Measurements from ENCODE around the gene OLFML3.

DNA sequence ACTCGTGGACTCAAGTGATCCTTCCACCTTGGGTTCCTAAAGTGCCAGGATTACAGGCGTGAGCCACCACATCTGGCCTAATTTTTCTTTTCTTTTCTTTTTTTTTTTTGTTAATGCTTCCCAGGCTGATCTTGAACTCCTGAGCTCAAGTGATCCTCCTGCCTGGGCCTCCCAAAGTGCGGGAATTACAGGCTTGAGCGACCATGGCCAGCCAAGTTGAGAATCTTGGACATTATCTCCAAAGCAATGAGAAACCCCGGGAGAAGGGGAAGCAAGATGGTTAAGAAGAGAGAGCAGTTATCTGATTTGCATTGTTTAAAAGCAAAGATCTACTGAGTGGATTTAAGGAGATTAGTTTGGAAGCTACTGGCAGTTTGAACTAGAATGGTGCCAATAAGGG is 41.1 kb upstream of the OLFML3 start:
- TF ChIP-seq, protein P1, sequence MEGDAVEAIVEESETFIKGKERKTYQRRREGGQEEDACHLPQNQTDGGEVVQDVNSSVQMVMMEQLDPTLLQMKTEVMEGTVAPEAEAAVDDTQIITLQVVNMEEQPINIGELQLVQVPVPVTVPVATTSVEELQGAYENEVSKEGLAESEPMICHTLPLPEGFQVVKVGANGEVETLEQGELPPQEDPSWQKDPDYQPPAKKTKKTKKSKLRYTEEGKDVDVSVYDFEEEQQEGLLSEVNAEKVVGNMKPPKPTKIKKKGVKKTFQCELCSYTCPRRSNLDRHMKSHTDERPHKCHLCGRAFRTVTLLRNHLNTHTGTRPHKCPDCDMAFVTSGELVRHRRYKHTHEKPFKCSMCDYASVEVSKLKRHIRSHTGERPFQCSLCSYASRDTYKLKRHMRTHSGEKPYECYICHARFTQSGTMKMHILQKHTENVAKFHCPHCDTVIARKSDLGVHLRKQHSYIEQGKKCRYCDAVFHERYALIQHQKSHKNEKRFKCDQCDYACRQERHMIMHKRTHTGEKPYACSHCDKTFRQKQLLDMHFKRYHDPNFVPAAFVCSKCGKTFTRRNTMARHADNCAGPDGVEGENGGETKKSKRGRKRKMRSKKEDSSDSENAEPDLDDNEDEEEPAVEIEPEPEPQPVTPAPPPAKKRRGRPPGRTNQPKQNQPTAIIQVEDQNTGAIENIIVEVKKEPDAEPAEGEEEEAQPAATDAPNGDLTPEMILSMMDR (IDR thresholded peaks at IDR 0.05; ENCODE audit: low read depth, low read length): no peak
- TF ChIP-seq EZH2phosphoT487 (IDR thresholded peaks at IDR 0.05; ENCODE audit: low read depth): no peak

All from OCI-LY3 (cell line).